GM06990 (cell line): ENCODE data around the gene C1orf210.

ENCODE experiments used
- DNase-seq: peaks from one replicate; pipeline ENCODE4 v3.0.0-alpha.2; 2011; ENCODE audit not compliant: insufficient read length; ENCODE audit errors: extremely low read depth
- H3K27me3 ChIP-seq: replicated peaks from 2 replicates; pipeline ENCODE4 v1.6.0; 2011; ENCODE audit warnings: low read length; ENCODE audit not compliant: control insufficient read depth, insufficient read depth
- H3K36me3 ChIP-seq: 2 replicates; pipeline ENCODE4 v1.5.1; 2011; ENCODE audit warnings: low read length; ENCODE audit not compliant: control insufficient read depth, insufficient read depth
- H3K4me3 ChIP-seq: replicated peaks from 2 replicates; pipeline ENCODE4 v1.5.1; 2011; ENCODE audit warnings: low read depth, mild to moderate bottlenecking, control low read depth, low read length
- TF ChIP-seq, protein P1 (sequence below): IDR thresholded peaks from 2 replicates; pipeline ENCODE4 v1.5.1; 2011; ENCODE audit warnings: low read length, control low read depth, mild to moderate bottlenecking, inconsistent platforms; ENCODE audit not compliant: insufficient read depth, poor library complexity, severe bottlenecking

The C1orf210 gene

DNA sequence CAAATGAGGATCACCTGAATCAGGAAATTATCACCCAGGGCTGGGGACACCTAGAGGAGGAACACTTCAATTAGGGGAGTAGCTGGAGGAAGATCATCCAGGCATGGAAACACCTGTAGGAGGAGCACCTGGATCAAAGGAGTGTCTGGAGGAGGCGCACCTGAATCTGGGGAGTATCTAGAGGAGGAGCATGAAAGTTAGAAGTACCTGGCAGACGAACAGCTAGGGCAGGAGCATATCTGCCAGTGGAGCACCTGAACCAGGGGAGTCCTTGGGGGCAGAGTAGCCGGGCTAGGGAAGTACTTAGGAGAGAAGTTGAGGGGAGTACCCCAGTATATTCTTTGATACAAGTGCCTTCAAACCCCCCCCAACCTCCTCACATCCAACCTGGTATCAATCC is 1.3 kb downstream of the C1orf210 start:
- no peak for DNase-seq
- TF ChIP-seq, protein P1, sequence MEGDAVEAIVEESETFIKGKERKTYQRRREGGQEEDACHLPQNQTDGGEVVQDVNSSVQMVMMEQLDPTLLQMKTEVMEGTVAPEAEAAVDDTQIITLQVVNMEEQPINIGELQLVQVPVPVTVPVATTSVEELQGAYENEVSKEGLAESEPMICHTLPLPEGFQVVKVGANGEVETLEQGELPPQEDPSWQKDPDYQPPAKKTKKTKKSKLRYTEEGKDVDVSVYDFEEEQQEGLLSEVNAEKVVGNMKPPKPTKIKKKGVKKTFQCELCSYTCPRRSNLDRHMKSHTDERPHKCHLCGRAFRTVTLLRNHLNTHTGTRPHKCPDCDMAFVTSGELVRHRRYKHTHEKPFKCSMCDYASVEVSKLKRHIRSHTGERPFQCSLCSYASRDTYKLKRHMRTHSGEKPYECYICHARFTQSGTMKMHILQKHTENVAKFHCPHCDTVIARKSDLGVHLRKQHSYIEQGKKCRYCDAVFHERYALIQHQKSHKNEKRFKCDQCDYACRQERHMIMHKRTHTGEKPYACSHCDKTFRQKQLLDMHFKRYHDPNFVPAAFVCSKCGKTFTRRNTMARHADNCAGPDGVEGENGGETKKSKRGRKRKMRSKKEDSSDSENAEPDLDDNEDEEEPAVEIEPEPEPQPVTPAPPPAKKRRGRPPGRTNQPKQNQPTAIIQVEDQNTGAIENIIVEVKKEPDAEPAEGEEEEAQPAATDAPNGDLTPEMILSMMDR = no peak
- H3K27me3 ChIP-seq = no peaks in the 10 kb centered on the region; the same call in 1 of the 2 replicates
- H3K4me3 ChIP-seq = no peak overlapping the region
- no peaks in the 10 kb centered on the region for H3K36me3 ChIP-seq

DNA sequence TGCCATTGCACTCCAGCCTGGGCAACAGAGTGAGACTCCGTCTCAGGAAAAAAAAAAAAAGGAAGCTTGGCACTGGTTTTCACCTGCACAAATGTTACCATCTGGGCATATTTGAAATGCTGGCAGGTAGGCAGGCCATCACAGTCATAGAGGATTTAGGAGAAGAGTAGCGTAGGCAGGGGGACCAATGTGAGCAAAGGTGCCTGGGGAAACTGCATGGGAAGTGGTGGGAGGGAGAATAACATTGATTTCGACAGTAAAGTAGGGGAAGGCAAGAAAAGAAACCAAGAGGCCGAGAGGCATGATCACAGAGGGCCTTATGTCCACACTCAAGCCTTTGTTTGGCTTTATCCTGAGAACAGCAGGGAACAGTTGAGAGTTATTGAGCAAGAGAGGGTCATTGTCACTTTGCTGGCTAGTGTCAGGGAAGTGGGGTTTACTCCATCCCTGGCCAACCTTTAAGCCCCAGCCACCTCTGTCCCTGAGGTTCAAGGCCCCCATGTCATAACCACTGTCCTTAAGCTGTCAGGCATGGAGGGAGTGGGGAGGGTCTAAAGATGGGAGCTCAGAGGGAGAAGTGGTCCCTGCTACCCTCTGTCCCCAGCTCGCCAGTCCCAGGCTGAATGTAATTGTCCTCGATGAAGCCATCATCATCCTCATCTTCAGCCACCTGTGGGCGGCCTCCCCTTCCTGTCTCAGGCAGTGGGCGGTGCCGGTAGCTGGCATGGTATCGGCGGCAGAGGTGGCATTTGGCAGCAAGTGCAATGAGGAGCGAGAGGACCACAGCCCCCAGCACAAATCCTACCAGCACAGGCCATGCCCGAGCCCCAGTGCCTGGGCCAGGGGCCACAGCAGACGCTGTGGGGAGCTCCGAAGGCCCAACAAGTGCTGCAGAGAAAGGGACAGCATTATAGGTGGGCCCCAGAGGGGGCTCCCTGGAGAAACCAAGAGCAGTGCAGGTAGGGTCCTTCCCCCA is 2.9 kb downstream of the C1orf210 start:
- no peak for DNase-seq
- TF ChIP-seq, protein P1 = no peak
- Histone ChIP-seq H3K36me3 (no peaks in the 10 kb centered on the region), H3K4me3 (no peak overlapping the region), H3K27me3 (no peaks in the 10 kb centered on the region; the same call in 1 of the 2 replicates)

DNA sequence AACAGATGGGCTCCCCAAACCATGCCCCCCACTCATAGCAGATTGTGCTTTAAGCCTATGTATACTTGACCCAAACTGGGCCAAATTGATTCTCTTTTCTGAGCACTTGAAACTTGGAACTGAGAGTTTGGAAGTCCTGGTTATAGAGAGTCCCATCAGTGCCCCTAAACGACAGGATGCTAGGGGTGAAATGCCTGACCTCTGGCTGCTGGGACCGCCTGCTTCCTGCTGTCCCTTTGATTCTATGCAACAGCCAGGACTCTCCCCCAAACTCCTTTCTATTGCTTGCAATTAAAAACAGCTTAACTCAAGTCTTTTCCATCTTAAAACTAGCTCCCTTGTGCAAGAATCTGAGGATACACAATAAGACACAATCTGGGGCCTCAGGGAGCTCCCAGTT is 4.7 kb downstream of the C1orf210 start:
- no peak overlapping the region for H3K4me3 ChIP-seq
- no peak for DNase-seq
- H3K36me3 ChIP-seq = no peaks in the 10 kb centered on the region
- TF ChIP-seq, protein P1 = no peak
- H3K27me3 ChIP-seq = no peaks in the 10 kb centered on the region; the same call in 1 of the 2 replicates

DNA sequence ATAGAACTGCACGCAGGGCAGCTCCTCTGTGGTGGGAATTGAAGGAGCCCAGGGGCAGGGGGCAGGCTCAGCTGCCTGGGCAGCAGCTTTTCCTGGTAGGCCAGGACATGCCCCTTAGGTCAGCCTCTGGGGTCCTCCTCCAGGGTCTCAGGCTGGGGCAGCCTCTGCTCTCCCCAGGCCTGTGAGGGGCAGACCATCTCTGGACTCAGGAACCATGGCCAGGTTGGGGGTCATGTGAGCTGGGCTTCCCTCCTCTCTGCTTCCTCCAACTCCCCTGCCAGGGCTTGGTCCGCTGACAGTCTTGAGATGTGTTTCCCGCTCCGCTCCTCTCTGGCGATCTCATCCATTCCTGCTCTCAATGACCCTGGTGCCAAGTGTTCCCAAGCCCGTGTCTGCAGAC is 5.7 kb downstream of the C1orf210 start:
- DNase-seq = no peak
- no peaks in the 10 kb centered on the region; the same call in 1 of the 2 replicates for H3K27me3 ChIP-seq
- H3K4me3 ChIP-seq = no peak overlapping the region
- H3K36me3 ChIP-seq = no peaks in the 10 kb centered on the region
- TF ChIP-seq, protein P1 = no peak

DNA sequence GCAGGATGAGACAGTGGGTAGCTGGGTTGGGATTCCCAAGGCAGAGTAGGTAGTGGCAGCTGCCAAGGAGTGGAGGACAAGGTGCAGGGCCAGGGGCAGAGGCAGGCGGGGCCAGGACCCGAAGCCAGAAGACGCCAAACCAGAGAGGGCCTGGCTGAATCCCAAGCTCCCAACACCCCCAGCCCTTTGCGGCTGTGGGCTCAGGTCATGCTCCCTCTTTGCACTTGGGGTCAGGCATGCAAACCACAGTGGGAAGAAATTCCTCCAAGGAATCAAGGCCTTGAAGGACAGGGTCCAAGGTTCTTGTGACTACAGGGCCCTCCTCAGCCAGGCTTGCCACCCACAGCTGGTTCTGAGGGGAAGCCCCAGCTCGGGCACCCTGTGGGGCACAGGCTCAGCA is 6.2 kb downstream of the C1orf210 start:
- TF ChIP-seq, protein P1 = no peak
- Histone ChIP-seq H3K4me3 (no peak overlapping the region), H3K27me3 (no peaks in the 10 kb centered on the region; the same call in 1 of the 2 replicates), H3K36me3 (no peaks in the 10 kb centered on the region)
- DNase-seq = no peak
